Aorta (tissue), 5 donors: Measurements from ENCODE around the gene ZKSCAN4. TPM values are rescaled to one million over a fixed set of nuclear protein-coding genes. Genes with fewer than 3 reads are reported as not detected.

Experiments used
- ATAC-seq: fragments of 200-7000 bp; cut with Tn5 transposase; one replicate; pipeline ENCODE4 v1.9.1; 2022; ENCODE audit warnings: moderate library complexity; ENCODE audit not compliant: low FRiP score
- DNase-seq, 2 donors: peaks; one replicate each; pipeline ENCODE4 v3.0.0-alpha.2; 2020
- H3K27ac ChIP-seq, 2 donors: one replicate each; pipeline ENCODE4 v1.5.1; 2013; ENCODE audit warnings: low read length in 2 of 2, mild to moderate bottlenecking in 2 of 2, moderate library complexity in 2 of 2, control low read depth in 1 of 2, inconsistent platforms in 1 of 2, low read depth in 1 of 2
- H3K27me3 ChIP-seq, 2 donors: one replicate each; pipeline ENCODE4 v1.6.1; 2013; ENCODE audit warnings: control low read depth in 1 of 2, low read length in 1 of 2, mild to moderate bottlenecking in 1 of 2, moderate library complexity in 1 of 2; ENCODE audit not compliant: insufficient read depth in 2 of 2, control insufficient read depth in 1 of 2
- H3K36me3 ChIP-seq, 2 donors: one replicate each; pipeline ENCODE4 v1.6.1; 2013; ENCODE audit warnings: control low read depth in 1 of 2, low read length in 1 of 2, mild to moderate bottlenecking in 1 of 2; ENCODE audit not compliant: insufficient read depth in 2 of 2, control insufficient read depth in 1 of 2
- H3K4me1 ChIP-seq, 2 donors: one replicate each; pipeline ENCODE4 v1.6.1; 2013; ENCODE audit warnings: low read length in 2 of 2, control low read depth in 1 of 2, mild to moderate bottlenecking in 1 of 2, moderate library complexity in 1 of 2; ENCODE audit not compliant: insufficient read depth in 2 of 2, control insufficient read depth in 1 of 2
- H3K4me3 ChIP-seq, 2 donors: one replicate each; pipeline ENCODE4 v1.5.1; 2013; ENCODE audit warnings: low read length in 2 of 2, control low read depth in 1 of 2, mild to moderate bottlenecking in 1 of 2
- H3K9me3 ChIP-seq: one replicate; pipeline ENCODE4 v1.6.1; 2013; ENCODE audit warnings: mild to moderate bottlenecking, low read length; ENCODE audit not compliant: control insufficient read depth
- WGBS, 2 donors: extraction: QIAGEN DNeasy Blood & Tissue Kit; methylation state at CpG; one replicate each; pipeline ENCODE4 v1.1.7; 2013; 5-methylcytosine and 5-hydroxymethylcytosine counted together
- intact Hi-C, 2 donors: fragments of 100-400 bp; cut with DNase I; formaldehyde crosslinking; loops; one replicate each; pipeline versions ENCODE4 v1.14.2 to v1.15.0; 2022
- polyA plus RNA-seq, 2 donors: library from polyadenylated mRNA; stranded (reverse); fragments of 200-250 nt; gene quantifications; one replicate each; pipeline ENCODE4 v1.2.3, GENCODE V29; 2013
- total RNA-seq, 2 donors: library from RNA; stranded (reverse); fragmentation: NEBNext Ultra II Directional; extraction: Animal tissue kit (Norgen Biotek cat#: 25700); gene quantifications; one replicate each; pipeline ENCODE4 v1.2.1, GENCODE V29; 2021
- donor health status: healthy with polysubstance abuse.
- donor health status: Bipolar disorder and iron deficiency.
- donor health status: DM: no; HTN: no; CAD: no.
- donor health status: DM: no; HTN: no; CAD: no.
- donor health status: DM: yes; HTN: yes; CAD: no.

The ZKSCAN4 gene
- total and polyA plus RNA-seq, 4 donors: 2.5 to 6.8 (median 3.8) TPM

DNA sequence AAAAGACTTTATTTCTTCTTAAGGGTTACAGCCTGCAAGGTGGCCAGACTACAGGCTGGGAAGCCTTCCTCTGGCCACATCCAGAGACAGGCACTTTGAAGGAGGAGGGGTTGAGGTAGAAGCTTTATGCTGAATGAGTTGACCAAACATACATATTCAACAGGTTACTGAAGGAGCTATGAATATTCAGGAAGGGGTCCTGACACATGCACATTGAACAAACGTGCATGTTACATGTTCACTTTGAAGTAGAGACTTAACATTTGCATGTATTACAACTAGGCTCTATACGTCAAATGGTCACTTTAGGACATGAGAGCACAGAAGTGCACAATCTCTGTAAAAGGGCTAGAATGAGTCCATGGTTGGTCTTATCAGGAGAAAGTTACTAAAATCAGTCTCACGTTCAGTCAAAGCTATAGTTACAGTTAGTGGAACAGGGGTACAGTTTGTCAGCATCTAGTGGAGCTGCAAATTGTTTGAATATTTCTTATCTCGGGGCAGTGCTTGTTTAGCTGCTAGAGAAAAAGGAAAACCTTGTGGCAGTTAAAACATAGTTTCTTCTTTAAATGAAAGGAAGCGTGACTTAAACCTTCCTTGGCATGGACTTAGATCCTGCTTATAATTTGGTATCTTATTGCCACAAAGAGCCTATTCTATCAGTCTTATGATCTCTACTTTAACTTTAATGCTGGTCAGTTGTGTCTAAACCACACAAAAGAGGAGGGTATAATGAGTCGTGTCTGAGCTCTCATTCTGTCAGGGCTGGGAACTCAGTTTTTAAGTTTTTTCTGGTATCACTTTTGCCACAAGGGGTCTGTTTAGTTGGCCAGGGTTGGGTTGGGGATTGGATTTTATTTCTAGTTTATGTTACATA lies 31.6 kb downstream of the ZKSCAN4 start:
- Histone ChIP-seq H3K27me3 (no peaks in the 10 kb centered on the region), H3K4me3 (no peak overlapping the region), H3K4me1 (no peaks in the 10 kb centered on the region), H3K36me3 (no peaks in the 10 kb centered on the region), H3K27ac (no peak overlapping the region), H3K9me3 (no peaks in the 10 kb centered on the region)
- no peak for DNase-seq
- WGBS, 2 donors: 23 to 24% methylated on average over 6 of the region's 6 CpGs
- ATAC-seq: no peak
- intact Hi-C loops: loop anchor here (5.0 to 10.0 kb wide), 2 partner anchors 136 to 138 kb away; partner anchors contain the start of gene ZNF165 (in 2 of the 2)

DNA sequence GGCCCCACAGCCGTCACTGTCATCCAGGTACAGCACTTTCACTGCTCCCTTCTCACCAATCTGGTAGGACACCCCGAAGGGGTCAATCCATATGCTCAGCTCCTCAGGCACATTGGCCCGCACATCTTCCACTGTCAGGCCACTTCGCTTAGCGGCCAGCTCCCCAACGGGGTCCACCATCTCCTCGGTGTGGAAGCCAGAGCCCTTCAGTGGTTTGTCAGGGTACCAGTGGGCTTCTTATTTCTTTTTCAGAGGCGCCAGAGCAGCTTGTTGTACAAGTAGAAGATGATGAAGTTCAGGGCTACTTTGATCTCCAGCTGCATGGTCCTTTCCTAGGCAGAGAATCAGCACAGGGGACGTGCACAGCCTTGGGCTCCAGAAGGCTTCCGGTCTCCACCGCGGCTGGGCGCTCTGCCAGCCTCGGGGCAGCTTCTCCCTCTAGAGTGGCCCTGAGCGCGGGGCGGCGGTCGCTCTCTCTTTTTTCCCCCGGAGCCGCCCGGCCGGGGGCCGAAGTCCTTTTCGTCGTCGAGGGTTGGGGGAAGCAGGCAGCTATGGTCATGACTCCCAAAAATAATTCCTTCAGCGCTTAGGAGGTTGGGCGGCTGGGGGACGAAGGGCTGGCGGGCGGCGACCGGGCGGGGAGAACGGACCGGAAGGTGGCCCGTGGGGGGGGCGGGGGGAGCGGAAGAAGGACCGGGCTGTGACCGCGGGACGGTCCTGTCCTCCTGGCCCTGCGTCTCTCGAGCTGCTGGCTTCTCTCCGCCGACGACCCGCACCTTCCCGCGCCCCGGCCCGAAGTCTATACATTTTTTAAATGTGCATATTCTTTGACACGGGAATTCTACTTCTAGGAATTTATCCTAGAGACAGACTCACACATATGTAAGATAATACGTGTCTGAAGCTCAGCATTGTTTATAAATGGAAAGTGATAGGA lies 33.5 kb downstream of the ZKSCAN4 start:
- no peaks in the 10 kb centered on the region for H3K36me3 ChIP-seq
- no peaks in the 10 kb centered on the region for H3K4me1 ChIP-seq
- DNase-seq: peak; percentile 88 to 93
- peak overlapping the region; percentile 72 to 86 for H3K4me3 ChIP-seq
- H3K27ac ChIP-seq: no peak overlapping the region
- intact Hi-C loops: loop anchor here (5.0 to 10.0 kb wide), 3 partner anchors 34 to 119 kb away; partner anchors contain the start of genes ZKSCAN4 (in 1 of the 2), ZKSCAN8 (in 1 of the 2) and ZSCAN31 (in 1 of the 2)
- WGBS, 2 donors: 10 to 11% methylated on average over 50 to 56 of the region's 56 CpGs
- ATAC-seq: peak; percentile 85
- H3K9me3 ChIP-seq: no peaks in the 10 kb centered on the region
- no peaks in the 10 kb centered on the region for H3K27me3 ChIP-seq

DNA sequence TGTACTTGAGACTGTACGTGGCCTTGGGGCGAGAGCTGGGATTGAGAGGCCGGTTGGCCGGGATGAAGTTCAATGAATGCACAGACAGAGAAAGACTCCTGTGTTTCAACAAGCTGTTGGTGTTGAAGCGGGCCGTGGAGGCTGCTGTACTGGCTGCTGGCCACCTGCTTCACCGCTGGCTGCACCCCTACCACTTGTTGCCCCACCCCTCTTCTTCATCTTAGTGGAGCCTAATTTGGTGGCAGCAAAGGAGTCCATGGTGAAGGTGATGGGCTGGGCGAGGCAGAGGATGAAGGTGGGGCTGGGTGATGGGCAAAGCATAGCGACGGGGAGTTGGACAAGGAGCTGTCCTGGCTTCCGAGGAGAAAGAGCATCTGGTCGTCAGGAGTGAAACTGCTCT lies 34.2 kb downstream of the ZKSCAN4 start:
- DNase-seq (no peak), ATAC-seq (no peak)
- no peak overlapping the region for H3K27ac ChIP-seq
- no peaks in the 10 kb centered on the region for H3K27me3 ChIP-seq
- no peaks in the 10 kb centered on the region for H3K4me1 ChIP-seq
- no peaks in the 10 kb centered on the region for H3K9me3 ChIP-seq
- 89 to 91% methylated on average over 12 of the region's 12 CpGs for WGBS, 2 donors
- intact Hi-C loops: loop anchor here (5.0 to 10.0 kb wide), 3 partner anchors 34 to 119 kb away; partner anchors contain the start of genes ZKSCAN4 (in 1 of the 2), ZKSCAN8 (in 1 of the 2) and ZSCAN31 (in 1 of the 2)
- no peak overlapping the region for H3K4me3 ChIP-seq
- H3K36me3 ChIP-seq: no peaks in the 10 kb centered on the region

DNA sequence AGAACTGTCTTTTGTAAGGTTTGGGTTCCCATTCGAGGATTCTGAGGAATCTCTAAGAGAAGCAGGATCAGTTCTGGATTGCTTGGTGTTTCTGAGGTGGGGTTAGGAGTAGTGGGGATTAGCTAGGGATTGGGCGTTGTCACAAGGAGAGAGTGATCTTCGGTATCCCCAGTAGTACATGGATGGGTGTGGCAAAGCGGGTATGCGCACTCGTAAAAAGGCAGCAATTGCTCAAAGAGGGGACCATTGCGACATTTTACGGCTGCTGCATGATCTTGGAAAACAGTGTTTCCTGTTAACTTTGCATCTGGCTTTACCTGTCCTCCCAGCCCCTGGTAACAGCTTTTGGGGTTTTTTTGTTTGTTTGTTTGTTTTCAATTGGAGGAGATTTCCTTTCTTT lies 36.6 kb downstream of the ZKSCAN4 start:
- Histone ChIP-seq H3K4me3 (no peak overlapping the region), H3K4me1 (no peaks in the 10 kb centered on the region), H3K27ac (no peak overlapping the region), H3K9me3 (no peaks in the 10 kb centered on the region), H3K27me3 (no peaks in the 10 kb centered on the region), H3K36me3 (no peaks in the 10 kb centered on the region)
- ATAC-seq (no peak), DNase-seq (no peak)
- intact Hi-C loops: loop anchor here (5.0 to 10.0 kb wide), 3 partner anchors 37 to 122 kb away; partner anchors contain the start of genes ZKSCAN4 (in 1 of the 2), ZKSCAN8 (in 1 of the 2) and ZSCAN31 (in 1 of the 2)
- WGBS, 2 donors: 26 to 31% methylated on average over 8 of the region's 8 CpGs

DNA sequence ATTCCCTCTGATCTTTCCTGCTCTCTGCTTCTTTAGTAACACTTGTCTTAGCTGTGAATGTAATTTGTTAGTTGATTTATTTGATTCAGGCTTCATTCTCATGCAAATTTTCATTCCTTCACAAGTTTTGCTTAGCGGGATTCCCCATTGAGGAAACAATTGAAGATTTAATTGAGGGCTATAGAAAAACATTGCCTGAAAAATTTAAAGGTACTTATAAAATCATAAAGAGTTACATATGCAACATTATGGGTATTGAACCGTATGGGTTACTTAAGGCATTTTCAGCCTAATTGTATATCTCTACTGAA lies 38.9 kb downstream of the ZKSCAN4 start:
- no peaks in the 10 kb centered on the region for H3K4me1 ChIP-seq
- DNase-seq (no peak), ATAC-seq (no peak)
- no peaks in the 10 kb centered on the region for H3K36me3 ChIP-seq
- no peaks in the 10 kb centered on the region for H3K9me3 ChIP-seq
- no peaks in the 10 kb centered on the region for H3K27me3 ChIP-seq
- 15 to 19% methylated on average over 2 of the region's 2 CpGs for WGBS, 2 donors
- intact Hi-C loops: loop anchor here (5.0 to 10.0 kb wide), 2 partner anchors 68 to 71 kb away; partner anchors contain the start of gene ZKSCAN8 (in 2 of the 2)
- no peak overlapping the region for H3K27ac ChIP-seq
- H3K4me3 ChIP-seq: no peak overlapping the region

DNA sequence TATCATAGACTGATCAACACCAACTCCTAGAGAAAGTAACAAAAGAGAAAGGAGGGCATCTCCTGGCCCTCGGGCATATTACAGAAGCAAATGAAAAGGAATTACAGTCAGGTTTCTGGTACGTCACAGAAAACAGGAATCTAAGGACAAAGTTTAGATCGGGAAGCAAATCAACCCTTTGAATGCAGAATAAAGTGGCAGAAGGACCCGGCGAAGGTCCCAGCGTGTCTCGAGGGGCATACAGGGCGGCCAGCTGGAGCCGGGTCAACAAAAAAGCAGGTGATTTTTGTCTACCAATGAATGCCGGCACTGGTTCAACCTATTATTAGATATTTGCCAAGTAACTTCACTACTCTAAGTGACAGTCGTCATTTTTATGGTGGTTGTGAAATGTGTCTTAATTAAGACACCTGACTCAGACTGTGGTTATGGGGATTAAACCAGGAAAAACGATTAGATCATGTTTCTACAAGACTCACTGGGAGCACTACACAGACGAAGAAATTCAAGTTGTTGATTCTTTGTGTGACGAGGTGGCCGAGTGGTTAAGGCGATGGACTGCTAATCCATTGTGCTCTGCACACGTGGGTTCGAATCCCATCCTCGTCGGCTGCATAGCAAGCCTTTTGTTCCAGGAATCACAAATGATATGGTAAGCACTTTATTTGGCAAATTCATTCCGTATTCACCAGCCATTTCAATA lies 39.4 kb downstream of the ZKSCAN4 start:
- ATAC-seq (no peak), DNase-seq (no peak)
- H3K27me3 ChIP-seq: no peaks in the 10 kb centered on the region
- H3K4me3 ChIP-seq: peak overlapping the region in 1 of 2 donors; percentile 18
- no peaks in the 10 kb centered on the region for H3K9me3 ChIP-seq
- intact Hi-C loops: loop anchor here (5.0 to 10.0 kb wide), 2 partner anchors 68 to 70 kb away; partner anchors contain the start of gene ZKSCAN8 (in 2 of the 2)
- H3K4me1 ChIP-seq: no peaks in the 10 kb centered on the region
- H3K36me3 ChIP-seq: no peaks in the 10 kb centered on the region
- no peak overlapping the region for H3K27ac ChIP-seq
- 2% methylated on average over 21 of the region's 21 CpGs for WGBS, 2 donors

DNA sequence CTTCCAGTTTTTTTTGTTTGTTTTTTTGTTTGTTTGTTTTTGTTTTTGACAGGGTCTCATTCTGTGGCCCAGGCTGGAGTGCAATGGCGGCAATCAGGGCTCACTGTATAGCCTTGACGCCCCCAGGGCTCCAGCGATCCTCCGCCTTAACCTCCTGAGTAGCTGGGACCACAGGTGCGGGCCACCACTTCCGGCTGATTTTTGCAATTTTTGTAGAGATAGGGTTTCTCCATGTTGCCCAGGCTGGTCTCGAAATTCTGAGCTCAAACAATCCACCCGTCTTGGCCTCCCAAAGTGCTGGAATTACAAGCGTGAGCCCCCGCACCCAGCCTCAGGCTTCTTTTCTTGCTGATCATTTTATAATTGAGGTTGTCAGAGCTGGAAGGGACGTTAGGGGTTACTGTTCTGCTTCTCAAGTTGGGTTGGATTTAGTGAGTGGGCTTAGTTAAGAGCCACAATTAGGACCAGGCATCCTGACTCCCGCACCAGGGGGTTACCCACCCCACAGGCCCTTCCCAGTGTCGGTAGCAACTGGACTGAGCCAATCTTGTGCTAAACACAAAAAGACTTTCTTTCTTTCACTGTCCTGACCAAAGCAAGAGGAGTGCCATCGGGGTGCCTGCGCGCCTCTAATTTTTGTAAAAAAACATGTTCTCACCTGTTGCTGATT lies 40.1 kb downstream of the ZKSCAN4 start:
- intact Hi-C loops: loop anchor here (5.0 to 10.0 kb wide), 2 partner anchors 67 to 70 kb away; partner anchors contain the start of gene ZKSCAN8 (in 2 of the 2)
- DNase-seq (no peak), ATAC-seq (no peak)
- H3K36me3 ChIP-seq: no peaks in the 10 kb centered on the region
- H3K27me3 ChIP-seq: no peaks in the 10 kb centered on the region
- H3K4me1 ChIP-seq: no peaks in the 10 kb centered on the region
- peak overlapping the region in 1 of 2 donors; percentile 18 for H3K4me3 ChIP-seq
- no peak overlapping the region for H3K27ac ChIP-seq
- WGBS, 2 donors: 7 to 8% methylated on average over 16 of the region's 16 CpGs
- no peaks in the 10 kb centered on the region for H3K9me3 ChIP-seq
